Panc1 (cell line): Measurements from ENCODE around the gene CASP9. TPM values are rescaled to one million over a fixed set of nuclear protein-coding genes. Genes with fewer than 3 reads are reported as not detected.
"Not testable (repeated sequence)": the region's sequence is repeated elsewhere in the genome, so short reads cannot be mapped to it uniquely, and the experiment has no call there.

Experiments
- ATAC-seq: fragments of 200-7000 bp; cut with Tn5 transposase; 2 replicates; pipeline ENCODE4 v1.9.1; 2020; ENCODE audit warnings: mild to moderate bottlenecking, moderate library complexity
- BruUV-seq: library from RNA; stranded (reverse); fragments of 400-500 nt; replicated peaks from 2 replicates; lab custom pipeline; 2021; lab: Mats Ljungman, UMichigan
- CTCF ChIA-PET: fragments of 300-600 bp; sonication (Branson Sonifier 250); formaldehyde crosslinking; loops from one replicate; lab custom pipeline; 2022; ENCODE audit warnings: antibody characterized with exemption; lab: Charles Lee
- POLR2A ChIA-PET: fragments of 300-600 bp; sonication (Branson Sonifier 250); formaldehyde crosslinking; loops from one replicate; lab custom pipeline; 2022; ENCODE audit warnings: antibody characterized with exemption; lab: Charles Lee
- DNase-seq: peaks from one replicate; pipeline ENCODE4 v3.0.0-alpha.2; 2010; ENCODE audit warnings: low read depth, low spot score
- H3K27ac ChIP-seq: 2 replicates; pipeline ENCODE4 v1.5.1; 2011; ENCODE audit warnings: mild to moderate bottlenecking, low read length, inconsistent platforms
- H3K27me3 ChIP-seq: fragments of 200-500 bp; sonication (Bioruptor generic); 2 replicates; pipeline ENCODE4 v1.6.0; 2014; ENCODE audit warnings: low read length, inconsistent platforms; ENCODE audit not compliant: control insufficient read depth, insufficient read depth
- H3K36me3 ChIP-seq: fragments of 200-500 bp; sonication (Bioruptor generic); 2 replicates; pipeline ENCODE4 v1.5.1; 2014; ENCODE audit warnings: inconsistent platforms, mild to moderate bottlenecking, low read length, moderate library complexity; ENCODE audit not compliant: control insufficient read depth, insufficient read depth
- H3K4me1 ChIP-seq: 2 replicates; pipeline ENCODE4 v1.5.1; 2011; ENCODE audit warnings: inconsistent platforms, mild to moderate bottlenecking, low read length, moderate library complexity; ENCODE audit not compliant: control insufficient read depth, insufficient read depth
- H3K4me3 ChIP-seq, 2 experiments: 2 replicates each; pipeline ENCODE4 v1.5.1; 2011 to 2012; ENCODE audit warnings: low read depth in 2 of 2, low read length in 2 of 2, mild to moderate bottlenecking in 2 of 2, inconsistent platforms in 1 of 2, moderate library complexity in 1 of 2
- H3K9me3 ChIP-seq: fragments of 200-500 bp; sonication (Bioruptor generic); 2 replicates; pipeline ENCODE4 v1.5.1; 2014; ENCODE audit warnings: low read depth, mild to moderate bottlenecking, inconsistent platforms, low read length, moderate library complexity; ENCODE audit not compliant: control insufficient read depth, insufficient read depth
- CTCF ChIP-seq: fragments of 450-650 bp; IDR thresholded peaks from 2 replicates; pipeline ENCODE4 v1.5.1; 2017; ENCODE audit warnings: mild to moderate bottlenecking
- POLR2AphosphoS5 ChIP-seq: IDR thresholded peaks from 2 replicates; pipeline ENCODE4 v1.6.1; 2012; ENCODE audit warnings: mild to moderate bottlenecking, low read depth, low read length, moderate library complexity
- REST ChIP-seq, 2 experiments: IDR thresholded peaks; 2 replicates each; pipeline ENCODE4 v1.6.1; 2011 to 2012; ENCODE audit warnings: low read depth in 2 of 2, control low read depth in 1 of 2, low read length in 1 of 2, mild to moderate bottlenecking in 1 of 2, moderate library complexity in 1 of 2; ENCODE audit not compliant: insufficient read depth in 1 of 2
- SIN3A ChIP-seq: IDR thresholded peaks from 2 replicates; pipeline ENCODE4 v1.6.1; 2012; ENCODE audit warnings: low read depth, mild to moderate bottlenecking, low read length, moderate library complexity, borderline replicate concordance; ENCODE audit not compliant: insufficient read depth
- TCF7L2 ChIP-seq: IDR thresholded peaks from 2 replicates; pipeline ENCODE4 v1.6.1; 2011; ENCODE audit warnings: mild to moderate bottlenecking, low read depth, low read length, inconsistent platforms
- in situ Hi-C: cut with HindIII; loops from 2 replicates; pipeline ENCODE4 v1.10.0; 2016; ENCODE audit warnings: low sequenced_read_pairs, low pct_unique_long_range_greater_than_20kb
- intact Hi-C: fragments of 100-400 bp; cut with micrococcal nuclease; formaldehyde crosslinking; loops from one replicate; pipeline ENCODE4 v1.10.0; 2022; ENCODE audit not compliant: unreplicated experiment
- total RNA-seq: library from RNA; stranded (reverse); gene quantifications from one replicate; pipeline ENCODE4 v1.2.1, GENCODE V29; 2021; ENCODE audit not compliant: unreplicated experiment

CASP9 gene
- total RNA-seq, 1 experiment from 2014 or later = 7.5 TPM

- BruUV-seq = no TSS peak
- in situ Hi-C loops (no loop called here), intact Hi-C loops (no loop called here)
- TF ChIP-seq POLR2AphosphoS5 (no peak), CTCF (no peak), TCF7L2 (no peak), REST (IDR thresholded peaks at IDR 0.05; ENCODE audit: insufficient read depth in 1 of 2, low read depth in 2 of 2, low read length in 1 of 2) (no peak), SIN3A (no peak)
- CTCF ChIA-PET = no interaction called here
- H3K27me3 ChIP-seq = no peaks in the 10 kb centered on the region
- DNase-seq = no peak
- H3K4me1 ChIP-seq = peaks cover 17% of the 10 kb centered on the region
- H3K36me3 ChIP-seq = peaks cover 4% of the 10 kb centered on the region; the same call in 1 of the 2 replicates
- POLR2A ChIA-PET = no interaction called here
- H3K4me3 ChIP-seq = peak overlapping the region in 1 of 2 experiments; percentile 81; a peak in 2 of 4 replicates
- H3K9me3 ChIP-seq = no peaks in the 10 kb centered on the region
- no peak for ATAC-seq
- H3K27ac ChIP-seq = no peak overlapping the region
These were observed 1.5 kb downstream of the CASP9 start for GRCh38 chr1:15522551-15522950.

GRCh38 chr1:15521206-15521906 is 2.7 kb downstream of the CASP9 start:
- H3K9me3 ChIP-seq, H3K36me3 ChIP-seq, H3K27me3 ChIP-seq, intact Hi-C loops, DNase-seq, H3K4me3 ChIP-seq, ATAC-seq, in situ Hi-C loops, BruUV-seq, H3K27ac ChIP-seq: not testable (repeated sequence)
- ChIA-PET POLR2A (interaction anchor here (0.6 kb wide), 2 partner anchors 201 to 304 kb away, joined by 3 read pairs; no protein-coding TSS in a partner anchor), CTCF (interaction anchor here (0.6 kb wide), 1 partner anchor 198 kb away, joined by 4 read pairs; no protein-coding TSS in a partner anchor)
- peaks cover 15% of the 10 kb centered on the region for H3K4me1 ChIP-seq

GRCh38 chr1:15519625-15520024 is 4.4 kb downstream of the CASP9 start:
- TF ChIP-seq SIN3A (no peak), REST (IDR thresholded peaks at IDR 0.05; ENCODE audit: insufficient read depth in 1 of 2, low read depth in 2 of 2, low read length in 1 of 2) (no peak), TCF7L2 (no peak)
- no peaks in the 10 kb centered on the region for H3K9me3 ChIP-seq
- DNase-seq (no peak), ATAC-seq (no peak)
- H3K36me3 ChIP-seq = no peaks in the 10 kb centered on the region
- H3K4me1 ChIP-seq = peaks cover 7% of the 10 kb centered on the region; the same call in 1 of the 2 replicates
- no peak overlapping the region for H3K27ac ChIP-seq
- no TSS peak for BruUV-seq
- H3K27me3 ChIP-seq = no peaks in the 10 kb centered on the region
- in situ Hi-C loops = no loop called here
- ChIA-PET CTCF (no interaction called here), POLR2A (no interaction called here)
- no peak overlapping the region for H3K4me3 ChIP-seq
- intact Hi-C loops = no loop called here
